ENCODE measurements around the gene CD226. TPM values are rescaled to one million over a fixed set of nuclear protein-coding genes. Genes with fewer than 3 reads are reported as not detected.

Gene CD226
- total and polyA plus RNA-seq, 2 of the 4 experiments (the other 2 are of a cell fraction): 0.29 to 1.1 TPM

GRCh38 chr18:69845593-69846506, 101.8 kb downstream of the CD226 start:
- Histone ChIP-seq H3K4me1 (ENCODE audit: control insufficient read depth, insufficient read depth, low read length) (peaks cover 6% of the 10 kb centered on the region), H3K79me1 (ENCODE audit: low read depth in 1 of 2, low read length in 2 of 2) (no peaks in the 10 kb centered on the region), H2AK9ac (replicated peaks; ENCODE audit: low read depth, low read length, poor library complexity) (no peak overlapping the region), H3K27me3 (ENCODE audit: control insufficient read depth, insufficient read depth, low read length) (no peaks in the 10 kb centered on the region), H3K18ac (ENCODE audit: low read depth, low read length) (peak overlapping the region; percentile 70; the same call in 1 of the 2 replicates), H2BK15ac (ENCODE audit: low read depth, low read length) (no peak overlapping the region), H2BK120ac (ENCODE audit: low read depth, low read length) (peak overlapping the region; percentile 14; the same call in 1 of the 2 replicates), H3K23ac (ENCODE audit: low read depth, low read length) (peak overlapping the region; percentile 80), H4K8ac (ENCODE audit: low read depth in 2 of 2, low read length in 2 of 2) (no peak overlapping the region), H3K9ac (ENCODE audit: low read depth, low read length) (no peak overlapping the region), H2BK20ac (ENCODE audit: low read depth, low read length) (no peak overlapping the region; the same call in 1 of the 2 replicates), H3K9me3 (ENCODE audit: control insufficient read depth, insufficient read depth, low read length) (no peaks in the 10 kb centered on the region), H3K14ac (replicated peaks; ENCODE audit: low read depth, low read length) (peak overlapping the region; percentile 77), H3K4me3 (ENCODE audit: insufficient read depth, low read depth, low read length) (no peak overlapping the region), H3K56ac (ENCODE audit: extremely low read depth, insufficient read depth, low read length) (no peak overlapping the region), H2AFZ (replicated peaks; ENCODE audit: low read length, poor library complexity) (no peak overlapping the region), H3K4ac (ENCODE audit: low read depth, low read length) (0 out of 2 replicates have a peak overlapping the region, but pooled peaks have one; percentile 12), H2AK5ac (ENCODE audit: low read depth, low read length) (no peak overlapping the region), H3K36me3 (ENCODE audit: control insufficient read depth, insufficient read depth, low read length) (no peaks in the 10 kb centered on the region), H4K91ac (ENCODE audit: insufficient read depth, low read depth, low read length) (no peak overlapping the region), H3K27ac (ENCODE audit: insufficient read depth, low read length) (peak overlapping the region; percentile 35; the same call in 1 of the 2 replicates), H3K4me2 (ENCODE audit: low read depth, low read length) (peak overlapping the region; percentile 46), H4K20me1 (ENCODE audit: insufficient read depth, low read length) (no peaks in the 10 kb centered on the region), H3K9me1 (ENCODE audit: insufficient read depth, low read length) (peaks cover 3% of the 10 kb centered on the region), H4K5ac (ENCODE audit: low read depth, low read length) (no peak overlapping the region), H2BK5ac (ENCODE audit: low read depth, low read length, poor library complexity, severe bottlenecking) (peak overlapping the region; percentile 41)
- peak; percentile 31 for ATAC-seq (ENCODE audit: low read depth)
- CTCF ChIA-PET: no interaction called here
- POLR2A ChIA-PET (ENCODE audit: unreplicated experiment): no interaction called here
- peak; percentile 62 for DNase-seq
- intact Hi-C loops (cut with micrococcal nuclease): loop anchor here (10.0 kb wide), 3 partner anchors 161 to 229 kb away; no protein-coding TSS in a partner anchor
- dilution Hi-C loops (cut with HindIII; ENCODE audit: low sequenced_read_pairs, unreplicated experiment): no loop called here
- BruUV-seq (replicated peaks): no TSS peak
- 27% methylated on average over 3 of the region's 8 CpGs; no CpG with 5 or more reads in 1 of the 2 experiments for WGBS, 2 experiments (ENCODE audit: extremely low coverage in 2 of 2, insufficient read length in 1 of 2)
- in situ Hi-C loops (cut with MboI; ENCODE audit: low sequenced_read_pairs): no loop called here
- TF ChIP-seq NFE2L2 (IDR thresholded peaks at IDR 0.05; ENCODE audit: low read depth, low read length): no peak
- no peak for TF ChIP-seq BHLHE40 (IDR thresholded peaks at IDR 0.05; ENCODE audit: low read depth, low read length)
- no peak for TF ChIP-seq POLR2A (IDR thresholded peaks at IDR 0.05; ENCODE audit: low read depth, low read length)
- no peak for TF ChIP-seq SMC3 (IDR thresholded peaks at IDR 0.05; ENCODE audit: low read depth, low read length)
- no peak for TF ChIP-seq MAZ (IDR thresholded peaks at IDR 0.05; ENCODE audit: borderline replicate concordance, low read depth, low read length)
- TF ChIP-seq ELK1 (IDR thresholded peaks at IDR 0.05; ENCODE audit: borderline replicate concordance, low read depth, low read length): no peak
- TF ChIP-seq, protein P1, sequence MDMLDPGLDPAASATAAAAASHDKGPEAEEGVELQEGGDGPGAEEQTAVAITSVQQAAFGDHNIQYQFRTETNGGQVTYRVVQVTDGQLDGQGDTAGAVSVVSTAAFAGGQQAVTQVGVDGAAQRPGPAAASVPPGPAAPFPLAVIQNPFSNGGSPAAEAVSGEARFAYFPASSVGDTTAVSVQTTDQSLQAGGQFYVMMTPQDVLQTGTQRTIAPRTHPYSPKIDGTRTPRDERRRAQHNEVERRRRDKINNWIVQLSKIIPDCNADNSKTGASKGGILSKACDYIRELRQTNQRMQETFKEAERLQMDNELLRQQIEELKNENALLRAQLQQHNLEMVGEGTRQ (IDR thresholded peaks at IDR 0.05; ENCODE audit: low read depth, low read length): no peak
- no peak for TF ChIP-seq CTCF (conservative IDR thresholded peaks at IDR 0.05; ENCODE audit: low read depth, low read length)
- TF ChIP-seq RFX5 (IDR thresholded peaks at IDR 0.05; ENCODE audit: low read depth, low read length): no peak
- TF ChIP-seq MAFK (IDR thresholded peaks at IDR 0.05; ENCODE audit: low read depth, low read length): no peak
- no peak for TF ChIP-seq MXI1 (IDR thresholded peaks at IDR 0.05; ENCODE audit: borderline replicate concordance, low read depth, low read length)
- TF ChIP-seq CEBPB (IDR thresholded peaks at IDR 0.05; ENCODE audit: low read depth, low read length): no peak
- TF ChIP-seq FOS (IDR thresholded peaks at IDR 0.05; ENCODE audit: low read depth, low read length): no peak
- TF ChIP-seq RAD21 (IDR thresholded peaks at IDR 0.05; ENCODE audit: low read length): no peak

All from IMR-90 (cell line).